DND-41 (cell line): ENCODE measurements around the gene ZCCHC18.
"Not testable (repeated sequence)": the region's sequence is repeated elsewhere in the genome, so short reads cannot be mapped to it uniquely, and the experiment has no call there.

ENCODE experiments used
- EZH2 ChIP-seq: IDR thresholded peaks from 3 replicates; pipeline ENCODE4 v1.6.1; 2012; ENCODE audit warnings: borderline replicate concordance, low read depth, mild to moderate bottlenecking, moderate library complexity, low read length, inconsistent platforms; ENCODE audit not compliant: severe bottlenecking
- TF ChIP-seq, protein P1 (sequence below): IDR thresholded peaks from 2 replicates; pipeline ENCODE4 v1.5.1; 2012; ENCODE audit warnings: borderline replicate concordance, low read length, moderate library complexity, mild to moderate bottlenecking; ENCODE audit not compliant: poor library complexity, severe bottlenecking; ENCODE audit errors: extremely low read depth

DNA sequence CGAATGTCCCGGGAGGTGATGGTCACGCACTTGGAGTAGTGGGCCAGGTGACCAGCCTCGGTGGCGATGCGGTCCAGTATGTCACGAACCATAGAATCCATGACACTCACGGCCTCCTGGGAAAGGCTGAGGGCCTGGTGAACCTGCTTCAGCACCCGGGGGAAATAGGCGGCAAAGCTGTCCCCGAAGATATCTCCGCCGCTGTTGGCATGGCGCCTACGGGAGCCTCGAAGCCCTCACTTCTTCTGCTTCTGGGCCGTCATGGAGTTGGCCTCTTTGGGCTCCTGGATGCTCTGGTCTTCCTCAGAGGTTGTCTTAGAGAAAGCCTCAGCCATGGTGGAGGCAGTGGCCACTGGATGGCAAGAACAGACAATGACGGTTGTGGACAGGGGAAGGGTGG is 49.7 kb upstream of the ZCCHC18 start:
- TF ChIP-seq, protein P1, sequence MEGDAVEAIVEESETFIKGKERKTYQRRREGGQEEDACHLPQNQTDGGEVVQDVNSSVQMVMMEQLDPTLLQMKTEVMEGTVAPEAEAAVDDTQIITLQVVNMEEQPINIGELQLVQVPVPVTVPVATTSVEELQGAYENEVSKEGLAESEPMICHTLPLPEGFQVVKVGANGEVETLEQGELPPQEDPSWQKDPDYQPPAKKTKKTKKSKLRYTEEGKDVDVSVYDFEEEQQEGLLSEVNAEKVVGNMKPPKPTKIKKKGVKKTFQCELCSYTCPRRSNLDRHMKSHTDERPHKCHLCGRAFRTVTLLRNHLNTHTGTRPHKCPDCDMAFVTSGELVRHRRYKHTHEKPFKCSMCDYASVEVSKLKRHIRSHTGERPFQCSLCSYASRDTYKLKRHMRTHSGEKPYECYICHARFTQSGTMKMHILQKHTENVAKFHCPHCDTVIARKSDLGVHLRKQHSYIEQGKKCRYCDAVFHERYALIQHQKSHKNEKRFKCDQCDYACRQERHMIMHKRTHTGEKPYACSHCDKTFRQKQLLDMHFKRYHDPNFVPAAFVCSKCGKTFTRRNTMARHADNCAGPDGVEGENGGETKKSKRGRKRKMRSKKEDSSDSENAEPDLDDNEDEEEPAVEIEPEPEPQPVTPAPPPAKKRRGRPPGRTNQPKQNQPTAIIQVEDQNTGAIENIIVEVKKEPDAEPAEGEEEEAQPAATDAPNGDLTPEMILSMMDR: not testable (repeated sequence)
- TF ChIP-seq EZH2: not testable (repeated sequence)
